Gastrocnemius medialis (tissue), 4 donors: ENCODE results near the gene CTCF.

Source experiments
- CTCF ChIP-seq, 5 experiments: fragments of 450-650 bp in 3 of 5; fragments of 200-600 bp in 2 of 5; sonication (generic) in 2 of 5; IDR thresholded peaks in 4 of 5; conservative IDR thresholded peaks in 1 of 5; 1 replicate in 4 of 5; 2 replicates in 1 of 5; pipeline ENCODE4 v1.5.1; 2016 to 2019; ENCODE audit warnings: antibody characterized with exemption in 5 of 5, mild to moderate bottlenecking in 3 of 5, moderate library complexity in 3 of 5
- POLR2A ChIP-seq, 2 donors: fragments of 450-650 bp; IDR thresholded peaks; one replicate each; pipeline ENCODE4 v1.6.1; 2017; ENCODE audit warnings: antibody characterized with exemption in 2 of 2, mild to moderate bottlenecking in 2 of 2, moderate library complexity in 2 of 2

GRCh38 chr16:67541391-67542263, 20.7 kb upstream of the CTCF start:
- TF ChIP-seq CTCF (IDR thresholded peaks at IDR 0.05 in 4 of 5, conservative IDR thresholded peaks at IDR 0.05 in 1 of 5) = no peak
- no peak for TF ChIP-seq POLR2A (IDR thresholded peaks at IDR 0.05)
